Erythroblast (primary cell): ENCODE data around the gene SLC1A4.

Source experiments
- DNase-seq, 2 experiments: peaks; one replicate each; lab custom pipeline; 2025; lab: John Stamatoyannopoulos, UW
- GATA1 ChIP-seq: IDR thresholded peaks from 2 replicates; pipeline ENCODE4 v1.6.1; 2011; ENCODE audit warnings: low read depth, mild to moderate bottlenecking, control low read depth, low read length, moderate library complexity
- POLR2A ChIP-seq: IDR thresholded peaks from 2 replicates; pipeline ENCODE4 v1.6.1; 2011; ENCODE audit warnings: mild to moderate bottlenecking, low read length

The SLC1A4 gene

GRCh38 chr2:65054749-65055421 is 65.7 kb downstream of the SLC1A4 start:
- TF ChIP-seq GATA1: no peak
- TF ChIP-seq POLR2A: no peak
- no peak for DNase-seq

GRCh38 chr2:65055422-65056214 is 66.4 kb downstream of the SLC1A4 start:
- TF ChIP-seq GATA1 (no peak), POLR2A (no peak)
- DNase-seq: peak in 1 of 2 experiments; percentile 89

GRCh38 chr2:65056215-65057053 is 67.2 kb downstream of the SLC1A4 start, which contains the start of gene CEP68:
CEP68 (plus strand) TSS chr2:65056416; CDS start chr2:65069445, 13,029 bp downstream.
- TF ChIP-seq POLR2A (peak; percentile 62), GATA1 (no peak)
- DNase-seq: peak; percentile 98

DNA sequence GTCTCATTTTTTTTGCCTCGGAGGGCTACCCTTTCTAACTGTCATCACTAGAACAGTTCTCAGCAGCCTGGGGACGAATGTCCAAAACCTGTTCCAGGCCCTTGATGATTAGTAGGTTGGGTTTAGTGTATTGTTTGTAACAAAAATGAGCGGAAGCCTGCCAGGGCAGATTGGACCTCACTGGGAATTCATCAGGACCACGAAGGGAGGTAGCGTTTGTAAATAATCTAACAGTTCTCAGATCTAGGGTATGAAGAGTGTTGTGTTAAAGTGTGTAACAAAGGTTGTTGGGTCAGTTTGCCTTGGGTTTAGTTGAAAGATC is 67.8 kb downstream of the SLC1A4 start:
- no peak for TF ChIP-seq GATA1
- no peak for TF ChIP-seq POLR2A
- no peak for DNase-seq

GRCh38 chr2:65057391-65058052 is 68.3 kb downstream of the SLC1A4 start:
- TF ChIP-seq POLR2A (no peak), GATA1 (no peak)
- DNase-seq: peak in 1 of 2 experiments; percentile 16

DNA sequence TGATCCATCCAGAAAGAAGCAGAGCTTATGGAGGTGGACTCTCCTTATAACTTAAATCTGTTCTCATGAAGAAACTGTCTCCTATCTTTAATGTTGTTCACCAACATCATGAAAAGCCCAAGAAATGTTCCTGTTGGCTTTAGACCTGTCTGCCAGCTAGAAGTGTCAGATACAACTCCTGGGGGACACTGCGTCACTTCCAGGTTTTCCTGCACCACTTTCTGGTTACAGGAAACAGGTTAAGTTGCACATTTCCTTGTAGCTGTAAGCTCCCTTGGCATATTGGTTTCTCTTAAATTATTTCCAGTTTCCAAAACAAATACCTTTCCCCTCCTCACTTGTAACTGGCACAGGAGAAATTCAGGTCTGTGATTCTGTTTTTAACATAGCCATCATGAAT is 69.9 kb downstream of the SLC1A4 start:
- TF ChIP-seq GATA1: no peak
- no peak for TF ChIP-seq POLR2A
- no peak for DNase-seq

- no peak for DNase-seq
- TF ChIP-seq POLR2A: no peak
- no peak for TF ChIP-seq GATA1
These were observed 72.1 kb downstream of the SLC1A4 start for GRCh38 chr2:65061146-65061909.

DNA sequence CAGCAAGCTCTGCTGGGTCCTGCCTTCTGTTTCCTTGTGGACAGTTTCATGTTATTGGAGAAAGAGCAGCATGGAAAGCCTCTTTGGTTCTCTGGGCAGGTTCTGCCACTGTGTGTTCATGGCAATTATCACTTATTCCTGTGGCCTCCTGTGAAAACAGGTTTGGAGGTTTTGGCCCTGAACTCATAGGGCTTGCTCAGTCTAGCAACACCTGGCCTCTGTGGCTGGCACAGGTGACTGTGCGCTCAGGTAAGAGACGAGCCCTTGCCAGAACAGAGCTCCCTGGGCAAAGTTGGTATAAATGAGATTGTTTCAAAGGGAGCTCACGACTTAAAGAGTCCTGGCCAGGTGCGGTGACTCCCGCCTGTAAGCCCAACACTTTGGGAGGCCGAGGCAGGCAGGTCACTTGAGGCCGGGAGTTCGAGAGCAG is 72.7 kb downstream of the SLC1A4 start:
- no peak for DNase-seq
- TF ChIP-seq POLR2A (no peak), GATA1 (no peak)

DNA sequence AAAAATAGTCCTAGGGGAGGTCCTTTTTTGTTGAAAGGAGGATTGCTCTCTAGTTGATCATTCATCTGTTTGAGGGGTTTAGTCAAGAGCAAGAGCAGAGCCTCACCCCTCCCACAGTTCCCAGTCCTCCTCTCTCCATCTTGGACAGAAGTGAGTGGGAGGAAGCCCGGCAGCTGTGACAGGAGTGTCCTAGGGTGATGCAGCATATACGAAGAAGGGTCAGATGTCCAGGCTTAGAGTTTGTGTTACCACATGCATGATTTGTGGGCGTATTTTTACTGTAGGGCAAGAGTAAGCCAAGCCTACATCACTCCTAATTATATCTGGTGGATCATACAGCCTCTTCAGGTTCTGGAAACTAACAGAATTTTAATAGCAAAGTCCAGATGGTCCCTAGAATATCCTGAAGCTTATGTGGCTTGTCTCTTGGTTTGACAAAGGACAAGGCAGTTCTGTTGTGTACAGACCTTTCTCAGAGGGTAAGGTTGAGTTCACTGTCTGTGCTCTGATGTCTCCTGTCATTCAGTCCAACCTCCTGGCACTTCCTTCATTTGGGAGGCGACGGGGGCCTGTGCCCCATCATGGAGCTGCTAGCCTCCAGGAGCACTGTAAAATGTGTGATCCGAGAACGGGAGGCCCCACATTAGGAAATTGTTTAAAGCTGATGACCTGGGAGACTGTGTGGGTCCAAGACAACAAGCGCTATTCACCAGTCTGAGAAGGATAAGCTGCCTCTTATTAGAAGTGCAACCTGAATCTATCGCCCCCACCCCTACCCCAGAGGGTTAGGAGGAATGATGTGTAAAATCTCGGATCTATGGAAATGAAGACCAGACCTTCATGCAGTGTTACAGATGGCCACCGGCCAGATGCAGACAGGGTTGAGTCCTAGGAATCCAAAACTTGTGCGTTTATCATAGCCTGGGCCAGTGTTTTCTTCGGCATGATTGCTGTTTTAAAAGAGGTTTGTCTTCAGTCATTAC is 73.9 kb downstream of the SLC1A4 start:
- no peak for DNase-seq
- TF ChIP-seq POLR2A (no peak), GATA1 (no peak)

GRCh38 chr2:65064728-65065552 is 75.7 kb downstream of the SLC1A4 start:
- peak; percentile 79 for DNase-seq
- TF ChIP-seq GATA1: no peak
- TF ChIP-seq POLR2A: no peak
